Fibroblast of lung (primary cell): Measurements from ENCODE around the gene GSTM3. TPM values are rescaled to one million over a fixed set of nuclear protein-coding genes. Genes with fewer than 3 reads are reported as not detected.
"Not testable (repeated sequence)": the region's sequence is repeated elsewhere in the genome, so short reads cannot be mapped to it uniquely, and the experiment has no call there.

Source experiments
- DNase-seq, 2 donors: peaks; one replicate each; pipeline versions ENCODE4 v3.0.0 to v3.0.0-alpha.2; 2010; ENCODE audit warnings: low read depth in 2 of 2
- H2AFZ ChIP-seq: 2 replicates; pipeline ENCODE4 v1.5.1; 2012; ENCODE audit warnings: low read length, control low read depth, inconsistent platforms
- H3K27ac ChIP-seq: 2 replicates; pipeline ENCODE4 v1.5.1; 2011; ENCODE audit warnings: low read length, control low read depth; ENCODE audit not compliant: insufficient read depth
- H3K27me3 ChIP-seq: 2 replicates; pipeline ENCODE4 v1.5.1; 2011; ENCODE audit warnings: mild to moderate bottlenecking, low read length; ENCODE audit not compliant: control insufficient read depth, insufficient read depth
- H3K36me3 ChIP-seq: 2 replicates; pipeline ENCODE4 v1.5.1; 2011; ENCODE audit warnings: low read length; ENCODE audit not compliant: control insufficient read depth, insufficient read depth
- H3K4me1 ChIP-seq: 2 replicates; pipeline ENCODE4 v1.5.1; 2011; ENCODE audit warnings: low read length; ENCODE audit not compliant: control insufficient read depth, insufficient read depth; ENCODE audit errors: extremely low read depth
- H3K4me2 ChIP-seq: 2 replicates; pipeline ENCODE4 v1.5.1; 2011; ENCODE audit warnings: low read length, control low read depth; ENCODE audit not compliant: insufficient read depth; ENCODE audit errors: extremely low read depth
- H3K4me3 ChIP-seq, 4 experiments: fragments of 200-600 bp in 1 of 4; sonication (generic) in 1 of 4; replicated peaks in 1 of 4; 2 replicates each; pipeline ENCODE4 v1.5.1; 2011 to 2016; ENCODE audit warnings: low read length in 4 of 4, low read depth in 3 of 4, mild to moderate bottlenecking in 3 of 4, control low read depth in 2 of 4, inconsistent platforms in 1 of 4, mixed read lengths in 1 of 4; ENCODE audit not compliant: insufficient read depth in 1 of 4; ENCODE audit errors: control extremely low read depth in 1 of 4
- H3K79me2 ChIP-seq: 2 replicates; pipeline ENCODE4 v1.5.1; 2012; ENCODE audit warnings: mild to moderate bottlenecking, low read length, inconsistent platforms; ENCODE audit not compliant: control insufficient read depth, insufficient read depth
- H3K9ac ChIP-seq: 2 replicates; pipeline ENCODE4 v1.5.1; 2011; ENCODE audit warnings: mild to moderate bottlenecking, low read length, control low read depth; ENCODE audit not compliant: insufficient read depth
- H3K9me3 ChIP-seq: 2 replicates; pipeline ENCODE4 v1.5.1; 2012; ENCODE audit warnings: low read depth, low read length; ENCODE audit not compliant: control insufficient read depth, insufficient read depth
- H4K20me1 ChIP-seq: 2 replicates; pipeline ENCODE4 v1.5.1; 2011; ENCODE audit warnings: low read length; ENCODE audit not compliant: control insufficient read depth, insufficient read depth; ENCODE audit errors: extremely low read depth
- EZH2 ChIP-seq: IDR thresholded peaks from 2 replicates; pipeline ENCODE4 v1.5.1; 2012; ENCODE audit warnings: low read length, control low read depth, mild to moderate bottlenecking; ENCODE audit errors: missing control alignments
- polyA plus RNA-seq, 2 donors: library from polyadenylated mRNA; depleted of rRNA in 1 of 2; stranded (reverse) in 1 of 2; unstranded in 1 of 2; fragments of >200 nt; gene quantifications; 2 replicates each; pipeline ENCODE4 v1.2.1, GENCODE V29; 2011 to 2012; ENCODE audit warnings: missing spikeins in 1 of 2
- total RNA-seq: library from RNA; depleted of rRNA; stranded (reverse); fragments of >200 nt; gene quantifications from 2 replicates; pipeline ENCODE4 v1.2.1, GENCODE V29; 2014
- TF ChIP-seq, protein P1 (sequence below), 2 donors: IDR thresholded peaks in 1 of 2; conservative IDR thresholded peaks in 1 of 2; 1 replicate in 1 of 2; 2 replicates in 1 of 2; pipeline ENCODE4 v1.5.1; 2011 to 2012; ENCODE audit warnings: low read length in 2 of 2, control low read depth in 1 of 2, inconsistent platforms in 1 of 2, low read depth in 1 of 2, mild to moderate bottlenecking in 1 of 2

The GSTM3 gene
- total and polyA plus RNA-seq, 2 donors (not counting 1 experiment from before 2014, with no cell fraction given) = 51.4 to 207 TPM

DNA sequence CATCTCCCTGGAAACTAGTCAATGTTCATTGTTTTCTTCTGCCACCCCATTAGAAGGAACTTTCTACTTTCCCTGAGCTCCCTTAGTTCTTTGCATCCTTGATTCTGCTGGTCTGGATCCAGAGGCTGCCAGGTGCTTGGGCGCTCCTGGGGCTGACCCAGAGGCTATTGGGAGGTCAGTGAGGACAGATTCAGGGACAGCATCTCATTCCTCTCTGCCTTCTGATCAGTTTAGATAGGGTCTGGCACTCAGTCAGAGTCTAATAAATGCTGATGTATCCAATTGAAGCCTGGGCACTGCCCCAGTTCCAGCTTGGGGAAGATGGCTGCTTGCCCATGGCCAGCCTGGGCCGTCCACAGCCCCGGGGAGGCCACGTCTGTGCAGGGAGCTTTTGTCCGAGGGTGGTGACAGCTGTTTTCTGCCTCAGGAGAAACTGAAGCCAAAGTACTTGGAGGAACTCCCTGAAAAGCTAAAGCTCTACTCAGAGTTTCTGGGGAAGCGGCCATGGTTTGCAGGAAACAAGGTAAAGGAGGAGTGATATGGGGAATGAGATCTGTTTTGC is 50.9 kb downstream of the GSTM3 start:
- Histone ChIP-seq H4K20me1 (no peaks in the 10 kb centered on the region), H3K9ac (no peak overlapping the region), H3K79me2 (no peaks in the 10 kb centered on the region), H2AFZ (no peak overlapping the region), H3K27me3 (no peaks in the 10 kb centered on the region), H3K4me2 (no peak overlapping the region), H3K27ac (no peak overlapping the region), H3K9me3 (no peaks in the 10 kb centered on the region), H3K36me3 (no peaks in the 10 kb centered on the region), H3K4me3 (no peak overlapping the region), H3K4me1 (no peaks in the 10 kb centered on the region)
- no peak for DNase-seq
- TF ChIP-seq EZH2 = no peak
- TF ChIP-seq, protein P1, sequence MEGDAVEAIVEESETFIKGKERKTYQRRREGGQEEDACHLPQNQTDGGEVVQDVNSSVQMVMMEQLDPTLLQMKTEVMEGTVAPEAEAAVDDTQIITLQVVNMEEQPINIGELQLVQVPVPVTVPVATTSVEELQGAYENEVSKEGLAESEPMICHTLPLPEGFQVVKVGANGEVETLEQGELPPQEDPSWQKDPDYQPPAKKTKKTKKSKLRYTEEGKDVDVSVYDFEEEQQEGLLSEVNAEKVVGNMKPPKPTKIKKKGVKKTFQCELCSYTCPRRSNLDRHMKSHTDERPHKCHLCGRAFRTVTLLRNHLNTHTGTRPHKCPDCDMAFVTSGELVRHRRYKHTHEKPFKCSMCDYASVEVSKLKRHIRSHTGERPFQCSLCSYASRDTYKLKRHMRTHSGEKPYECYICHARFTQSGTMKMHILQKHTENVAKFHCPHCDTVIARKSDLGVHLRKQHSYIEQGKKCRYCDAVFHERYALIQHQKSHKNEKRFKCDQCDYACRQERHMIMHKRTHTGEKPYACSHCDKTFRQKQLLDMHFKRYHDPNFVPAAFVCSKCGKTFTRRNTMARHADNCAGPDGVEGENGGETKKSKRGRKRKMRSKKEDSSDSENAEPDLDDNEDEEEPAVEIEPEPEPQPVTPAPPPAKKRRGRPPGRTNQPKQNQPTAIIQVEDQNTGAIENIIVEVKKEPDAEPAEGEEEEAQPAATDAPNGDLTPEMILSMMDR (conservative IDR thresholded peaks at IDR 0.05 in 1 of 2, IDR thresholded peaks at IDR 0.05 in 1 of 2; ENCODE audit: low read depth in 1 of 2, low read length in 2 of 2) = no peak

DNA sequence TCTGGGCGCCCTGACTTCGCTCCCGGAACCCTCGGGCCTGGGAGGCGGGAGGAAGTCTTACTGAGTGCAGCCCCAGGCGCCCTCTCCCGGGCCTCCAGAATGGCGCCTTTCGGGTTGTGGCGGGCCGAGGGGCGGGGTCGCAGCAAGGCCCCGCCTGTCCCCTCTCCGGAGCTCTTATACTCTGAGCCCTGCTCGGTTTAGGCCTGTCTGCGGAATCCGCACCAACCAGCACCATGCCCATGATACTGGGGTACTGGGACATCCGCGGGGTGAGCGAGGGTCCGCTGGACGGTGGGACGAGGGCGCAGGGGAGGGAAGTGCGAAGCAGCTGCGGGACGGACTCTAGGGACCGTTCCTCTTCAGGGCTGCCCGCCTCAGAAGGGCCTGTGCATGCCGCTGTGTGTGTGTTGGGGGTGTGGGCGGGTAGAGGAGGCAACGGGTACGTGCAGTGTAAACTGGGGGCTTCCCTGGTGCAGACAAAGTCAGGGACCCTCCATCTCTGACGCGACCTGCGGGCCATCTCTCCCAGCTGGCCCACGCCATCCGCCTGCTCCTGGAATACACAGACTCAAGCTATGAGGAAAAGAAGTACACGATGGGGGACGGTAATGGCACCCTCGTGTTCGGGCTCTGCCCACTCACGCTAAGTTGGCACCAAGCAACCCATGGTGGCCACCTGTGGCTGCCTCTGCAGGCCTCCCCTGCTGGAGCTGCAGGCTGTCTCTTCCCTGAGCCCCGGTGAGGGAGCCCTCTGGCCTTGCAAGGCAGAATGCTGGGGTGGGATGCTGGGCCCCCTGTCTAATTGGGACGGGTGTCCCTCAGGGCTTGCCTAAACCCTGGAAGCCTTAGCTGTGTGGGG is 53.0 kb downstream of the GSTM3 start, which contains the start of gene GSTM1:
TSS of gene GSTM1 (plus strand) at position 177 of the 859 bp plus-strand sequence. CDS start at position 234, 57 bp downstream.
- Histone ChIP-seq H3K4me2 (no peak within 1 kb of the TSS), H3K36me3 (no peaks in the 10 kb centered on the region), H3K9ac (peak within 1 kb of the TSS; percentile 51), H3K27me3 (no peaks in the 10 kb centered on the region), H4K20me1 (no peaks in the 10 kb centered on the region), H3K27ac (no peak within 1 kb of the TSS), H3K79me2 (no peaks in the 10 kb centered on the region), H2AFZ (no peak within 1 kb of the TSS), H3K4me1 (no peaks in the 10 kb centered on the region), H3K9me3 (no peaks in the 10 kb centered on the region), H3K4me3 (peak within 1 kb of the TSS in 2 of 4 experiments; percentile 53 to 60)
- TF ChIP-seq EZH2 = no peak
- TF ChIP-seq, protein P1 (conservative IDR thresholded peaks at IDR 0.05 in 1 of 2, IDR thresholded peaks at IDR 0.05 in 1 of 2; ENCODE audit: low read depth in 1 of 2, low read length in 2 of 2) = peak; percentile 19 to 24
- DNase-seq = peak in 1 of 2 donors; percentile 78

DNA sequence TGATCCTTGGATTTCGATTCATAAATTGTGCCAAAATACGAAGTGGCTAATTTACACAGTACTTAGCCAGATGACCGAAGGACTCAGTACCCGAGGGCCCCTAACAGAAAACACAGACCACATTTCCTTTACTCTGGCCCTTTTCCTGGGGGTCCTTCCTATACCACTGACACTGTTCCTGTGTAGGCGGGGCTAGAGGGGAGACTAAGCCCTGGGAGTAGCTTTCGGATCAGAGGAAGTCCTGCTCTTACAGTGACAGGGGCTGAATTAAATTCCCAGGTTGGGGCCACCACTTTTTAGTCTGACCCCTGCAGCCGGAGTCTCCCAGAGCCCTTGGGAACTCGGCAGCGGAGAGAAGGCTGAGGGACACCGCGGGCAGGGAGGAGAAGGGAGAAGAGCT is 53.7 kb downstream of the GSTM3 start:
- not testable (repeated sequence) for H3K27me3 ChIP-seq, DNase-seq, H2AFZ ChIP-seq, H3K4me2 ChIP-seq, H3K4me1 ChIP-seq, H3K9me3 ChIP-seq, H3K36me3 ChIP-seq, H3K9ac ChIP-seq, H3K27ac ChIP-seq, H3K79me2 ChIP-seq, H4K20me1 ChIP-seq
- H3K4me3 ChIP-seq = peak overlapping the region in 1 of 4 experiments; percentile 60

DNA sequence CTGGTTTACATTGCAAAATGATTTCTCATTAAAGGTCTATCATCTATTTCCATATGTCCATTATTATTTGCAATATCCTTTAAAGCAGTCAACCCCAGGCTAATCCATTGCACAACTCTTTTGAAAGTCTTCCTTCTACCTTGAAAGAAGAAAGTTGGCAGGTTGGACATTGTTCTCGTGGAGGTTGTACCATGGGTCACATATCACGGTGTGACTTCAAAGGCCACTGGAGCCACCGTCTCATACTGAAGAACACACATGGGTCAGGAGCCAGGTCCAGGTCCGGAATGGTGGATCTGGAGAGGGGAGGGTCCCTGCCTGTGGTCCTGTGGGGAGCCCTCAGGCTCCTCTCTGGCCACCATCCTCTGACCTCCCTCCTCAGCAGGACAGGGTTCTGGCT is 54.9 kb downstream of the GSTM3 start:
- H3K27ac ChIP-seq, DNase-seq, H4K20me1 ChIP-seq, H3K27me3 ChIP-seq, H3K36me3 ChIP-seq, H3K4me3 ChIP-seq, H3K4me2 ChIP-seq, H3K4me1 ChIP-seq, H2AFZ ChIP-seq, H3K79me2 ChIP-seq, H3K9me3 ChIP-seq, H3K9ac ChIP-seq: not testable (repeated sequence)

DNA sequence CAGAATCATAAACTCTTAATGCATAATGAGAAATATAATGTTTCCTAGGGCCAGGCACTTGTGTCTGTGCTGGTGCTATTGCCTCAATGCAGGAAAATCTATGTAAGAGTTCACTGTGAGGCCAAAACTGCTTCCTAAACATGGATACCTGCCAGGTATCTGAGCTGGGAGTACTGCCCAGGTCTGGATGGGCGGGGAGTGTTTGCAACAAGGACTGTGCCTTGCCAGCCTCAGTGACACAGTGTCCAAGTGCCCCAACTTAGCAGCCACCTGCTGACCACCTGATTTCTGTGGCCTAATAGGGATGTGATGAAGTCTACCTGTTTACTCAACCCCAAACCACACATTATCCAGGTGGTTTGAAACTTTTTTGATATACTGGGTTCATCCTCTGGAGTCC is 55.4 kb downstream of the GSTM3 start:
- H3K27me3 ChIP-seq, H3K9ac ChIP-seq, H2AFZ ChIP-seq, DNase-seq, H3K27ac ChIP-seq, H3K4me2 ChIP-seq, H3K9me3 ChIP-seq, H3K4me3 ChIP-seq, H3K79me2 ChIP-seq, H3K4me1 ChIP-seq, H3K36me3 ChIP-seq, H4K20me1 ChIP-seq: not testable (repeated sequence)
